T-helper 2 cell treated with Interferon-gamma antibody and Interleukin-4, amounts not matched to agents 5 μg/mL and 100 μg/mL, for 36 hours (primary cell): ENCODE results near the gene DPY19L3.
A peak's percentile ranks its signal among the peaks of the same experiment; 100 is the strongest.
"Not testable (repeated sequence)": the region's sequence is repeated elsewhere in the genome, so short reads cannot be mapped to it uniquely, and the experiment has no call there.

Experiments used
- DNase-seq: peaks from one replicate; pipeline ENCODE4 v3.0.0; 2021; ENCODE audit warnings: low spot score
- H3K27ac Mint-ChIP-seq: one replicate; pipeline ENCODE4 v1.8.0; 2021; ENCODE audit warnings: mild to moderate bottlenecking, mixed read lengths
- H3K27me3 Mint-ChIP-seq: one replicate; pipeline ENCODE4 v1.8.0; 2021; ENCODE audit warnings: low read depth, mixed read lengths
- H3K36me3 Mint-ChIP-seq: one replicate; pipeline ENCODE4 v1.8.0; 2021; ENCODE audit warnings: low read depth, mixed read lengths
- H3K4me1 Mint-ChIP-seq: one replicate; pipeline ENCODE4 v1.8.0; 2021; ENCODE audit warnings: low read depth, mixed read lengths
- H3K4me3 Mint-ChIP-seq: one replicate; pipeline ENCODE4 v1.8.0; 2022; ENCODE audit warnings: mild to moderate bottlenecking, moderate library complexity, mixed read lengths
- H3K9me3 Mint-ChIP-seq: one replicate; pipeline ENCODE4 v1.8.0; 2021; ENCODE audit warnings: mixed read lengths

DPY19L3 gene

DNA sequence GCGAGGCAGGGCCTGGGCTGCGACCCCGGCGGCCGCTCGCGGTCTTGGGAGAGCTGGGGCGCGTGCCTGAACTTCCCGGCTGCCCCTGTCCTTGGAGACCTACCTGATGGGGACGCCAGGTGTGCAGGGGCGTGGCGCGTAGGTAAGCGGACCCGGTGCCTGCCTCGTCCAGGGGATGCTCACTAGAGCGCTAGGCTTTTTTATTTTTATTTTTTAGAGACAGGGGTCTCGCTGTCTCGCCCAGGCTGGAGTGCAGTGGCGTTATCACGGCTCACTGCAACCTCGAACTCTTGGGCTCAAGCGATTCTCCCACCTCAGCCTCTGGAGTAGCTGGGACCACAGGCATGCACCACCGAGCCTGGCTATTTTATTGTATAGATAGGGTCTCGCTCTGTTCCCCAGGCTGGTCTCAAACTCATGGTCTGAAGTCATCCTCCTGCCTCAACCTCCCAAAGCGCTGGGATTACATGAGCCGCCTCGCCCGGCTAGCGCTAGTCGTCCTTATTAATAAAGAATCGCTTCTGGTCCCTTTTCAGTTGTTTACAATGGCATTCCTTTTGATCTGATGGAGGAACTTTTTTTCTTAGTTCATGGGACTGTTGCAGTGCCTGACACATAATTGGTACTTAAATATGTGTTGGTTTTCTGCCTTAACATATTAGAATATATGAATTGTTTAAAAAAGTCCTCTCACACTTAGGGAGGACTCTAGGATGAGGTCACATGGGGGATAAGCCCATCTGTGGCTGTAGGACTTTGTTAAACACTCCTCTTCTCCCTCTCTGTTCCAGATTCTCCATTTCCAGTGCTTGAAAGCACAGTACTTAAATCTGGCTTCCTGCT, 812 bp downstream of the DPY19L3 start:
- Mint-ChIP-seq H3K36me3 (peaks cover 6% of the 10 kb centered on the region), H3K27ac (peak overlapping the region; percentile 88), H3K27me3 (no peaks in the 10 kb centered on the region), H3K9me3 (no peaks in the 10 kb centered on the region), H3K4me1 (peaks cover 9% of the 10 kb centered on the region), H3K4me3 (peak overlapping the region; percentile 89)
- DNase-seq = no peak

DNA sequence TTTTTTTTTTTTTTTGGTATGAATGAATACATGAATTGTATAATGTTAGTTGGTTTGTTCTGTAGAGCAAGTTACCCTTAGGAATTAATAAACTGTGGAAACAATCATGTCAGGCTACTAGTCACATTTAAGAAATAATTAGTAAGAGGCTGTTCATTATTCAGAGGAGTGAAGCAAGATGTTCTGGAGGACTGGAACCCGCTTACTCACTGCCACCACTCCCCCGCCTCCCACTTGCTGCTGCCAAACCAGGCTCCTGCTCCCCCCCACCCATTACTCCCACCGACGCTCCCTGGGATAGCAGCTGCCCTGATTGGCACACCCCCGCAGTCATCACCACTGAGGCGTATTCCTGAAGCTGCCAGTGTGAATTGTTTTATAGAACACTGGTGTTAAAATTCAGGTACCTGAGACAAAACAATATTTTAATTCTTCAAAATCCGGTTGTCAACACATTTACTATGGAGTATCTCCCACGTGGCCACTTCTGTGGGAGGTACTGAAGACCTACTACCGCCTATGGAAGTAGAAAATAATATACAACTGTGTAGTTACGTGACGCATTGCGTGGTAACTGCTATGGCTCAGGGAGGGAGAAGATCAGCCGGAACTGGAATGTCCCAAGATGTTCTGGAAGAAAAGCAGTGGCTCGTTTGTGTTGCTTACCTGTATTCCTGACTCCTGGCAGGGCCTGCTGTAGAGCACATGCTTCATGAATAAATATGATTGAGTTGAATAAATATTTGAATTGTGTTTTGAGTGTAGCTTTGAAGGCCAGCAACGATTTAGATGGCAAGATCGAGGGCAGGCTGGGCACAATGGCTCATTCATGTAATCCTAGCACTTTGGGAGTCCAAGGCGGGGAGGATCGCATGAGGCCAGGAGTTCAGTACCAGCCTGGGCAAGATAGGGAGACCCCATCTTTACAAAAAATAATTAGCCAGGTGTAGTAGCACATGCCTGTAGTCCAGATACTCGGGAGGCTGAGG, 1.7 kb downstream of the DPY19L3 start:
- peaks cover 6% of the 10 kb centered on the region for H3K36me3 Mint-ChIP-seq
- no peak for DNase-seq
- H3K4me1 Mint-ChIP-seq = peaks cover 9% of the 10 kb centered on the region

DNA sequence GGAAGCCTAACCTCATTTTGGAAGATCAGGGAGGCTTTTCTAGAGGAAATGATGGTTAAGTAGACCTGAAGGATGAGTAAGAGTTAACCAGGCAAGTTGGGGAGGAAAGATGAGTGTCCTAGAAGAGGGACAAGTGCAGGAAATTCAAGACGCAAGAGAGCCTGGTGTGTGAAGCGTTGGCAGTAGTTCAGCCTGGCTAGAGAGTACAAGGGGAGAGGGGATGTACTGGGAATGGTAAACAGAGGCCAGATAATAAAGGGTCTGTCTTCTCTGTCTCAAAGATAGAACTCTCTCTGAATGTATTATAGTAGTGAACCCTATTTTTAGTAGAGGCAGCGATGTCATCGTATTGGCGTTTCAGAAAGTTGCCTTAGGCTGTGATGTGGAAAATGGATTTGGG, 9.7 kb downstream of the DPY19L3 start:
- Mint-ChIP-seq H3K27ac (no peak overlapping the region), H3K4me3 (no peak overlapping the region), H3K4me1 (no peaks in the 10 kb centered on the region), H3K27me3 (no peaks in the 10 kb centered on the region), H3K9me3 (no peaks in the 10 kb centered on the region), H3K36me3 (peaks cover 12% of the 10 kb centered on the region)
- no peak for DNase-seq

More for the DNA sequence above, 1.7 kb downstream of the DPY19L3 start:
- no peaks in the 10 kb centered on the region for H3K9me3 Mint-ChIP-seq
- H3K27me3 Mint-ChIP-seq = no peaks in the 10 kb centered on the region
- peak overlapping the region; percentile 88 for H3K27ac Mint-ChIP-seq
- H3K4me3 Mint-ChIP-seq = peak overlapping the region; percentile 89

DNA sequence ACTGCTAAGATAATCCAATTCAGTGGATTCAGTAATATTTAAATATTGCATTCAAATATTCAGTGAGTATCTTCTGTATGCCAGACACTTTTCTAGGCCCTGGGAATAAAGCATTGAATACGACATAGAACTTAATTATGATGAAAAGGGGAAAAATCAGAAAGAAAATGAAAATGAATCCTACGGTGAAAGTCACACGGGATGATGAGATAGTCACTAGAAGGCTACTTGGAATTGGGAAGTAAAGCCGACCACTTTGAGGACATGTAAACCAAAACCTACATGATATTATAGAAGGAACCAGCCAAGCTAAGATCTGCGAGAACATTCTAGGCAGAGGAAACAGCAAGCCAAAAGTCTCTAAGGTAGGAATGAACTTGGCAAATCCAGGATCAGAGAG, 10.1 kb downstream of the DPY19L3 start:
- H3K27ac Mint-ChIP-seq = no peak overlapping the region

DNA sequence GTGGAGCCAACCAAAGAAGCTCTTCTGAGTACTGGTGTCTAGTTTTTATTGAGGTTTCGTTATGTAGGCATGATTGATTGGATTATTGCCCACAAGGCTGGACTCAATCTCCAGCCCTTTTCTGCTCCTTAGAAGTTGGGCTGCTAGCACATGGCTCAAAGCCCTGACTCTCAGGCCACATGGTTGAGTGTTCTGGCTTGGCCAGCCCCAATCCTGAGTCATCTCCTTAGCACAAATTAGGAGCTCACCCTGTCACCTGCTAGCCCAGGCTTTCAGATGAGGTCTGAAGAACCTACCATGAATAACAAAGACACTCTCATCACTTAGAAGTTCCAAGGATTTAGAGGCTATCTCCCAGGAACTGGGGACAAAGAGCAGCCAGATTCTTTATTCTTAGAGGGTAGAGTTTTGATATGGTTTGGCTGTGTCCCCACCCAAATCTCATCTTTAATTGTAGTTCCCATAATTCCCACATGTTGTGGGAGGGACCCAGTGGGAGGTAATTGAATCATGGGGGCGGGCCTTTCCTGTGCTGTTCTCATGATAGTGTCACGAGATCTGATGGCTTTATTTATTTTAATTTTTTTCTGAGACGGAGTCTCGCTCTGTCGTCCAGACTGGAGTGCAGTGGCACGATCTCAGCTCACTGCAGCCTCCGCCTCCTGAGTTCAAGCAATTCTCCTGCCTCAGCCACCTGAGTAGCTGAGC, 11.3 kb downstream of the DPY19L3 start:
- peaks cover 4% of the 10 kb centered on the region for H3K4me1 Mint-ChIP-seq
- no peak overlapping the region for H3K27ac Mint-ChIP-seq
- DNase-seq = no peak
- no peaks in the 10 kb centered on the region for H3K27me3 Mint-ChIP-seq
- no peak overlapping the region for H3K4me3 Mint-ChIP-seq
- H3K36me3 Mint-ChIP-seq = peaks cover 8% of the 10 kb centered on the region
- no peaks in the 10 kb centered on the region for H3K9me3 Mint-ChIP-seq

More for the DNA sequence above, 10.1 kb downstream of the DPY19L3 start:
- no peaks in the 10 kb centered on the region for H3K9me3 Mint-ChIP-seq
- H3K4me3 Mint-ChIP-seq = no peak overlapping the region
- no peak for DNase-seq
- H3K36me3 Mint-ChIP-seq = peaks cover 12% of the 10 kb centered on the region
- H3K4me1 Mint-ChIP-seq = no peaks in the 10 kb centered on the region
- no peaks in the 10 kb centered on the region for H3K27me3 Mint-ChIP-seq

DNA sequence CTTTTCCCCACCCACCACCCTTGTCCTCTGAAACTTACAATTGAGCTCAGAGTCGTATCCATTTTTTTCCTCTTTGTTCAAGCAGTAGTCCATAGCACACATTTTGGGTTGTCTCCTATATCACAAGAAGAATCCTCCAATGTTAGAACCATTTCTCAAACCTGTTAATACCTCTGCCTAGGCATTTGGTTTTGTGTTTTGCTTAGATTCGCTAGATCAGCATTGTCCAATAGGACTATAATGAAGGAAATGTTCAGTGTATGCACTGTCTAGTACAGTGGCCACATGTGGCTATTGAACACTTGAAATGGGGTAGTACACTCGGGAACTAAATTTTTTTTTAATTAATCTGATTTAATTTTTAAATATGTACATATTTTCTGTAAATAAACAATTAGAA, 12.6 kb downstream of the DPY19L3 start:
- DNase-seq = no peak
- H3K27ac Mint-ChIP-seq = no peak overlapping the region
- no peak overlapping the region for H3K4me3 Mint-ChIP-seq
- peaks cover 4% of the 10 kb centered on the region for H3K9me3 Mint-ChIP-seq
- peaks cover 14% of the 10 kb centered on the region for H3K4me1 Mint-ChIP-seq
- H3K27me3 Mint-ChIP-seq = no peaks in the 10 kb centered on the region
- H3K36me3 Mint-ChIP-seq = peaks cover 9% of the 10 kb centered on the region

DNA sequence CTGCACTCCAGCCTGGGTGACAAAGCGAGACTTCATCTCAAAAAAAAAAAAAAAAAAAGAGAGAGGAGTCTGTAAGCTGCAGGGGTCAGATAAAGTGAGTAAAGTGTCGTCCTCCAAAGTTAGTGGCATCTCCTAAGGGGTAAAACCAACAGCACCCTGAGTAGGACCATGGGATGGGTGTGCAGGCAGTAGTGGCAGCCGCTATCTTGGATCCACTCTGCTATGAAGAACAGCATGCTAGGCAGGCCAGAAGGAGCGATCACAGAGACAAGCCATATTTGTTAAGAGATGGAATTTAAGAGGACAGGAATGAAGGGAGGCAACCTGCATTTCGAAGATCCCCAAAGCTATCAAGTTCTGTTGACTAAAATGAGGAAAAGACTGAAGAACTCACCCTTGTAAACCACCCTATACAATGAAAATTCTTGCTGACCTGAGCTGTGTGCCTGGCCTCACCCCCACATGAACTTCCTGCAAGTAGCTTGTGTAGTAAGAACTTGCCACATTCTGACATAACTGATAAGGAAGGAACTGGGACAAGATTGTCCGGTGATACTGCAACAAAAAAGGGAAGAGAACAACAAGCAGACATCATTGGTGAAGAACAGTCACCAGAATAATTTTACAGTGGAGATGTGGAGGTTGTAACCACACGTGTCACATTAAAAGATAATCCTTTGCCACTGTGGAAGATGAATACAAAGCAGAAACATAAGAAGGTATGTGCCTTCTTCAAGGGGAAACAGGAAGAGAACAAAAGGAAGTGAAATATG, 16.2 kb downstream of the DPY19L3 start:
- Mint-ChIP-seq H3K36me3 (peaks cover 9% of the 10 kb centered on the region), H3K4me1 (peaks cover 14% of the 10 kb centered on the region), H3K27me3 (no peaks in the 10 kb centered on the region), H3K4me3 (peak overlapping the region; percentile 53), H3K27ac (peak overlapping the region; percentile 52), H3K9me3 (peaks cover 4% of the 10 kb centered on the region)
- no peak for DNase-seq

DNA sequence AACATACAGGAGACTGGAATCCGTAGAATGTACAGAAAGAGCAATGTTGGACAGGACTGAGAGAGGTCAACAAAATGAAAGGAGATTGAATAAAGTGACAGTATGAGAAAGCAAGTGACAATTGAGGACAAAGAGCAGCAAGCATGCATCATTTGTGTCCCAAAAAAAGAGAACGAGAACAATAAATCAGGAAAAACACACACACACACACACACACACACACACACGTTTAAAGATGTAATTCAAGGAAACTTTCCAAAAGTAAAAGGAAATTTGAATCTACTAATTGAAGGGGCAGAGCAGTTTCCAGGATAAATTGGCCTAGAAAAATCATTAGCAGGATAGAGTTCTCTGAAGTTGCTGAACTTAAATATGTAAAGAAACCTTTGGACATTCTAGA, 16.9 kb downstream of the DPY19L3 start:
- peak overlapping the region; percentile 52 for H3K27ac Mint-ChIP-seq
- H3K27me3 Mint-ChIP-seq = no peaks in the 10 kb centered on the region
- peaks cover 14% of the 10 kb centered on the region for H3K4me1 Mint-ChIP-seq
- peak overlapping the region; percentile 53 for H3K4me3 Mint-ChIP-seq
- peaks cover 7% of the 10 kb centered on the region for H3K36me3 Mint-ChIP-seq
- H3K9me3 Mint-ChIP-seq = peaks cover 4% of the 10 kb centered on the region
- DNase-seq = no peak

DNA sequence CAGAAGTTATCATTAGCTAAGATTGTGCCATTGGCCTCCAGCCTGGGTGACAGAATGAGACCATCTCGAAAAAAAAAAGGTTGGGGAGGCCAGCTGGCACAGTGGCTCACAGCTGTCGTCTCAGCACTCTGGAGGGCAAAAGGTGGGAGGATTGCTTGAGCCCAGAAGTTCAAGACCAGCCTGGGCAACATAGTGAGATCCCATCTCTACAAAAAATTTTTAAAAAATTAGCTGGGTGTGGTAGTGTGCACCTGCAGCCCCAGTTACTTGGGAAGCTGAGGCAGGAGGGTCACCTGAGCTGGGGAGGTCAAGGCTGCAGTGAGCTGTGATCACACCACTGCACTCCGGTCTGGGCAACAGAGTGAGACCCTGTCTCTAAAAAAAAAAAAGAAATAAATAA, 18.4 kb downstream of the DPY19L3 start:
- not testable (repeated sequence) for DNase-seq, H3K36me3 Mint-ChIP-seq, H3K27me3 Mint-ChIP-seq, H3K27ac Mint-ChIP-seq, H3K9me3 Mint-ChIP-seq, H3K4me3 Mint-ChIP-seq
- H3K4me1 Mint-ChIP-seq = peaks cover 14% of the 10 kb centered on the region

DNA sequence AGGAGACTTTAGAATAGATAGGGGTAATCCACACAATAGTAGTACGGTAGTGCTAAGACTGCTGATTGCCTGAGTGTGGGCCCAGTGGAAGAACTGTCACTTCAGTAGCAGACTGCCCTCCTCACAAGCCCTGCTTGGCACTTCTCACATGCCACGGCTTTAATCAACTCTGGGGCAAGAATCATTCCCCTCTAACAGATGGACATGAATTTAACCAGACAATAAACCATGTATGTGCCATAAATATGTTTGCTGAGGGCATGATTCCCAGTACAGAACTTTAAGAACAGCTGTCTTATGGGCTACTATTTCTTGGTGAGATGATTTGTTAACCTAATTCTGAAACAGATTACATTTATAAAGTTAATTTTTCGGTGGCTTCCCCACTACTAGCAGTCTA, 22.0 kb downstream of the DPY19L3 start:
- DNase-seq = no peak
- Mint-ChIP-seq H3K27ac (no peak overlapping the region), H3K4me3 (no peak overlapping the region), H3K27me3 (no peaks in the 10 kb centered on the region), H3K4me1 (peaks cover 3% of the 10 kb centered on the region), H3K36me3 (no peaks in the 10 kb centered on the region), H3K9me3 (no peaks in the 10 kb centered on the region)

DNA sequence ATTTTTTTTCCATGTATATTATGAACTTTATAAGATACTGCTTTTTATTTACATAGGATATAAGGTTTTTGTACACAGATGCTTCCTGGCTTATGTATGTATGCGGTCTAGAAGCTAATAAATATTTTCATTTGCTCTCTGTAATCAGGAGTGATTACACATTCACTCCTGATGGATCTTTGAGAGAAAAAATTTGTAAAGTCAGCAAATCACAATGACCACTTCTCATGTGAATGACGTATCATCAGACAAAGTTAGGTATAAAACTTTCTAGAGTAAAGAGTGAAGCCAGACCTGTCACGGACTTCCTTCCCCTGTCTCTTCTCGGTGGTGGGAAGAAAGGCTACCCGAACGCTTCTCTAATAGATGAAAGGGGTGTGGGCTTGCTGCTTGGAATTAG, 31.1 kb downstream of the DPY19L3 start:
- DNase-seq = no peak
- H3K27me3 Mint-ChIP-seq = no peaks in the 10 kb centered on the region
- no peaks in the 10 kb centered on the region for H3K4me1 Mint-ChIP-seq
- H3K27ac Mint-ChIP-seq = no peak overlapping the region
- H3K4me3 Mint-ChIP-seq = no peak overlapping the region
- H3K36me3 Mint-ChIP-seq = peaks cover 3% of the 10 kb centered on the region
- no peaks in the 10 kb centered on the region for H3K9me3 Mint-ChIP-seq

DNA sequence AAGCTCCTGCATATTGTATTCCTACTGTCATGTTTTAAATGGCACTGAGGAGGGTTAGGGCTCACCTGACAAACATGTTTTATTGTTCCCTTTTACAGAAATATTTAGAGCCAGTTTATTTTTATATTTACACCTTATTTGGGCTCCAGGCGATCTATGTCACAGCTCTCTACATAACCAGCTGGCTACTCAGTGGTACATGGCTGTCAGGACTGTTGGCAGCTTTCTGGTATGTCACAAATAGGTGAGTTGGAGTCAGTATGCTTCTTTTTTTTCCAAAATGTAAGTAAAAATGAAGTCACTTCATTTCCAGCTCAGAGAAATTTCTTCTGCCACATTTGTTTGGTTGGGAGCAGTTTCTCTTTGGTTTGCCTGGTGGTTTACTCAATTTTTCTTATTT, 31.5 kb downstream of the DPY19L3 start:
- no peak overlapping the region for H3K27ac Mint-ChIP-seq
- no peaks in the 10 kb centered on the region for H3K9me3 Mint-ChIP-seq
- no peaks in the 10 kb centered on the region for H3K27me3 Mint-ChIP-seq
- H3K36me3 Mint-ChIP-seq = peaks cover 3% of the 10 kb centered on the region
- H3K4me3 Mint-ChIP-seq = no peak overlapping the region
- DNase-seq = no peak
- H3K4me1 Mint-ChIP-seq = no peaks in the 10 kb centered on the region

DNA sequence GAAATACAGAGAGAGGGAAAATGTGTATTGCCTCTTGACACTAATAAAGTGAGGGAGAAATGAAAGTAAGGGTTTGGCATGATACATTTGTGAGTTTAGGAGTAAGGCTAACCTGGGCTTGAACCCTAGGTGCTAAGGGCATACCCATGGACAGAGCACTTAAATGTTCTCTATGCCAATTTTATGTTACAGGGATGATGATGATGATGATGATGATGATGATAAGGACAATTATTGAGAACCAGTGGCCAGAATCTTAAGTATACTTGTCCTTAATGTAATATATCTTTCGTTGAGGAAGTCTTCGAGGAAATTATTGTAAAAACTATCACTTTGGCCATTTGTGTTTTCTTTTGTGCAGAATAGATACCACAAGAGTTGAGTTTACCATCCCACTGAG, 33.2 kb downstream of the DPY19L3 start:
- Mint-ChIP-seq H3K9me3 (no peaks in the 10 kb centered on the region), H3K27me3 (no peaks in the 10 kb centered on the region), H3K4me1 (no peaks in the 10 kb centered on the region), H3K4me3 (no peak overlapping the region), H3K36me3 (peaks cover 3% of the 10 kb centered on the region), H3K27ac (no peak overlapping the region)
- DNase-seq = no peak
